ENCODE data around the gene ENDOV.
"Not testable (repeated sequence)": the region's sequence is repeated elsewhere in the genome, so short reads cannot be mapped to it uniquely, and the experiment has no call there.

Gene ENDOV

DNA sequence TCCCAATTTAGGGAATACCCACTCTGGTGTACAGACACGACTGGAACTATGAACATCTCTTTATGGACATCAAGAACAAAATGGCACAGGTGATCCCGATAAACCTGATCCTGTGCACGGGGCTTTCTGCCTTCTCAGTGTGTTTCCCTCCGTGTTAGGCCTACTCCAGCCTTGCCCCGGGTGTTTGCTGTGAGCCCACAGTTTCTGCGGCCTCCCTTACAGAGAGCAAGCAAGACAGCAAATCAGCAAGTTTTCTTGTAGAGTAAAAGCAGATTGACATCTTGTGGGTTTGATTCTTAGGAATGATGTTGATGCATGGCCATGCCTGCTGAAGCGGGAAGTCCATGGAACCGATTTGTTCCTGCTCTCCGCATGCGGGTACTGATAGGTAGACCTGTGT lies 26.4 kb upstream of the ENDOV start:
- no peak for DNase-seq (ENCODE audit: low spot score)

DNA sequence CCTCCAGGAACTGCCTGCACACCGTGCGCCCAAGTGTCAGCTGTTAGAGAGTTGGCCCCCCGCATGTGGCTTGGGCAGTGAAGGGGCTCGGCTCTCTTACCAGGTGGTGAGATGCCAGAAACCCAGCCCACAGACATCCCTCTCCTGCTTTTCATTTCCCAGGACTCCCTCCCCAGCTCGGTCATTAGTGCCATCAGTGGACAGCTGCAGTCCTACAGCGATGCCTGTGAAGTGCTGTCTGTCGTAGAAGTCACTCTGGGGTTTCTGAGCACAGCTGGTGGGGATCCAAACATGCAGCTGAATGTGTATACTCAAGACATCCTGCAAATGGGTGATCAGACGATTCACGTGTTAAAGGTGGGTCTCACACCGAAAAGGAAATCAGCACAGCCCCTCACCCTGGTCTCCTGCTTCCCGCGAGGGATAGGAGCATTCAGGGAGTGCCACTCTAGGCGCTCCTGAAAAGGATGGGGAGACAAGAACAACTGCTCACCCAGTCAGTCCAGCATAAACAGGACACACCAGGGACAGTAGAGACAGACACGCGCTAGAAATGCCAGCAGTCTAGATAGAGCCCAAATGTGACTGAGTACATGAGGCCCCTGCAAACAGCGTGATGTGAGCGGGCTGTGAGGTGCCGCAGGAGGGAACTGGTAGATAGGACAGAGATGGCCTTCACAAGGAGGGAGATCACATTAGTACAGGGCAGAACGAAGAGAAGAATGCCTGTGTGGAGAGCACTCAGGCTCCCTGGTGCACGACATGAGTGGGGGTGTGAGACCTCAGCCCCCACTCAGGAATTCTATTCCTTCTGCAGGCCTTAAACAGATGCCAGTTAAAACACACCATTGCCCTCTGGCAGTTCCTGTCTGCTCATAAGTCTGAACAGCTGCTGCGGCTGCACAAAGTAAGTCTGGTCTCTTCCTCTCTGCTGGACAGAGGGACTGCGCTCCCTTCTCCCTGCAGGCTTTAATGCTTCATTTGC lies 25.7 kb upstream of the ENDOV start:
- no peak for DNase-seq (ENCODE audit: low spot score)

DNA sequence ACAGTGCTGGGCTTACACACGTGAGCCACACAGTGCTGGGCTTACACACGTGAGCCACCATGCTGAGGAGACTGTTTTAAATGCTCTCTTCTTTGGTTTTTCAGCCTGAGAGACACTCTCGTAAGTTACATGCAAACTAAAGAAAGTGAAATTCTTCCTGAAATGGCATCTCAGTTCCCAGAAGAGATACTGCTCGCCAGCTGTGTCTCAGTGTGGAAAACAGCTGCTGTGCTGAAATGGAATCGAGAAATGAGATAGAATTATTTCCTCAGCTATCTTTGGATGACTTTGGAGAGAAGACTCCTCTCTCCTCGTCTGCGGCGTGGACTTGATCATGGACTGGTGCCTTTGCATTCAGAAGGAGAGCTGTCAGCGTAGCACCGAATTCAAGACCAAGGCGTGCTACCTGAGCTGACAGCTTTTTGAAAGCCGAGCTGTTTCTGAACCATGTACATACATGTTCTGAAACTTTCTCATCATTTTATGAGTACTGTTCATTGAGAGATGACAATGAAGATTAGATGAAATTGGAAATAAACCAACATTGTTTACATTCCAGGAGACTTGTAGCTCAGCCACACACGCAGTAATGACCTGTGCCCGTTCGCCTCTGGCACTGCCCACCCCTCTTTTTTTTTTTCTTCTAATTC lies 21.6 kb upstream of the ENDOV start:
- DNase-seq (ENCODE audit: low spot score), result no peak

DNA sequence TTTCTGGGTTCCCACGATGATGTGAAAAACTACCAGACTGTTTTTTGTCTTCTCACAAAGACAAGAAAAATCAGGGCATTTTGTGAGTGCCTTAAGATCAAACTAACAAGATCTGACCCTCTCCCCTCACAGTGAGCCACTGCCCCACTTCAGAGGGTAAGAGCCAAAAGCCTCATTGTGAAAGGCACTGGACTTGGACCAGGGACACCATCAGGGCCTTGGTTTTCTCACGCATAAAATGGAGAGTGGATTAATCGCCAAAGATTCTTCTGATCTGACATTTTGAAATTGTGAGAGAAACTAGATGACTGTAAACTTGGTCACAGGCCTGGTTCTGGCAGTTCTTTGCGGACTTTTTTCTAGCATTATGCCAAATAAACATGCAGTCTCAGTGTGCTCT lies 21.0 kb upstream of the ENDOV start:
- no peak for DNase-seq (ENCODE audit: low spot score)

DNA sequence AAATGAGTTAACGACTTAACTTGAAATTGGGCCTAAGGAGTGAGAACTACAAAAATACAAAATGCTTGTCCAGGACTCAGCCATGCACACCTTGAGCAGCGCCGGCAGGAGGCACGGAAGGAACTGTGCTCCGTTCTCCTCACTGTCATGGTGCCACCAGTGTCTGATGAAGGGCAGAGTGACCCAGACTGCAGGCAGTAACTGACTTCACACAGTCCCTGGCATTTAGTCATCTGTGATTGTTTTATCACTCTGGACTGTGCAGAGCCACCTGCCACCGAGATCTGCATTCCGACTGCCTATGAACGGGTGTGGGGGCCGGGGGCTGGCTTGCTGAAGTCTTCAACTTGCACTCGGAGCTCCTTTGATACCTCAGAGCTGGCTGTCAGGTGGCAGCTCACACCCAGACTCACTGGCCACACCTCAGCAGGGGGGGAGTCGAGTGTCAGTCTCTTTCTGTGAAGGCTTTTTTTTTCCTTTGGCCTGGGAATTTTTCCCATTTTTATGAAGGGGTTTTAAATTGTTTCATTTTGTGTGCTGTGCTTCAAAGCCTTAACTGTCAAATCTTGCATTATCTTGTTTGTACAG lies 20.2 kb upstream of the ENDOV start:
- DNase-seq (ENCODE audit: low spot score), result no peak

DNA sequence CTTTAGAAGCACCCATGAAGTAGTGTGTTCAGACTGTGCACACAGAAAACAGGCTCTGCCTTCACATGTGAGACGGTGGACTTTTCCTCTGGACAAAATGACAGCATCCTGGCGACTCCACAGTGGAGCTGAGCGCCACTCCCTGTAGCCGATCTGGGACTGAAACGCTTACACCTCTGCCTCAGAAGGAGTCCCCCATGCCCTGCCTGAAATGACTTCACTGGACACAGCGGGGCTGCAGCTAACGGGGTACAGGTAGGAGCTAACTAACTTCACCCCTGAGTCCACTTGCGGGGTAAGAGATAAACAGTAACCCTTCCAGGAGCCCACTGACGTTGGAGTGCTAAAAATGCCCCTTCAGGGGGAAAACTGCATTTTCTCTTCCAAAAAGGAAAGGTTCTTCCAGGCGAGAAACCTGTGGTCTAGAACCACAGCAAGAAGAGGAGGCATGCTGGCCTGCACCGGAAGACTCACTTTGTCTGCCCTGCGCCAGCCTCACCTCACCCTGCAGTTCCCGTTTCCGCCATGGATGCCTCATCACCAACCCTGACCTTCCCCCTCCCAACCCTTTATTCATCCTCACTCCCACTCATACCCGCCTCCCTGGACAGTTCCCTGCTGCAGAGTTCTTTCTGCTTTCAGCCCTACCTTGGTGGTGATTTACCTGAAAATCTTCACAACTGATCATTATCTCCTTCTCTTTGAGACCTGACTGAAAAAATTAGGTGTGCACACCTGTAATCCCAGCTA lies 19.4 kb upstream of the ENDOV start:
- DNase-seq (ENCODE audit: low spot score), result no peak

DNA sequence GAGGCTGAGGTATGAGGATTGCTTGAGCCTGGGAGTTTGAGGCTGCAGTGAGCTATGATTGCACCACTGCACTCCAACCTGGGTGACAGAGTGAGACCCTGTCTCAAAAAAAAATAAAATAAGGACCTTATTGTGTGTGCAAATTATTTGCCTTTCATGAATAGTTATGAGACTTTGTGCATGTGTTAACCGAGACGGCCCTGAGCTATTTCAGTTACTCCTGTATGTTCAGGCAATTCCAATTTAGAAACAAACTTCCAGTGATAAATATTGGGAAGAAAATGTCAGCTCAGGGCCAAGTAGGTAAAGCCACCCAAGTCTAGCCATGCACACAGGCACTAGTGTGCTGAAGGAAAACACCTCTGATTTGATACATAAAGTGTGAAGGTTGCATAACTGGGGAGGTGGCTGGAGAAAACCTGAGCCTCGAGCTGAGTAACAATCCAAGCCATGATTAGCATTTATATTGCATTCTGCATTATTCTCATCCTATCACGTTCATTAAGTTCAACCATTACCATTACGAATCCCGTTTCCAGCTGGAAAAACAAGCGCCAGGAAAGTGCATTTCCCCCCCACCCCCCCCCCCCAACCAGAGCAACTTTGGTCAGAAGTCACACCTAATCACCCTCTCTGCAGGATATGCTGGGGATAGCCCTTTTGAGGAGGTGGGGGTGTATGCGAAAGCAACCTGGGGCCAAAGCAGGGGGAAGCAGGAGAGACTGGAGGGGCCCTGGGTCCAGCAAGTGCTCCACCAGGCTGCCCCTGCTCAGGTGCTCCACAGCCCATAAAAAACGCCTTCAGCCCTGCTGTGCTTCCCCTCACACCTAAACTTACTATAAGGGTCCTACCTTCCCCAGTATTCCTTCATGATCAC lies 18.6 kb upstream of the ENDOV start:
- no peak for DNase-seq (ENCODE audit: low spot score)

DNA sequence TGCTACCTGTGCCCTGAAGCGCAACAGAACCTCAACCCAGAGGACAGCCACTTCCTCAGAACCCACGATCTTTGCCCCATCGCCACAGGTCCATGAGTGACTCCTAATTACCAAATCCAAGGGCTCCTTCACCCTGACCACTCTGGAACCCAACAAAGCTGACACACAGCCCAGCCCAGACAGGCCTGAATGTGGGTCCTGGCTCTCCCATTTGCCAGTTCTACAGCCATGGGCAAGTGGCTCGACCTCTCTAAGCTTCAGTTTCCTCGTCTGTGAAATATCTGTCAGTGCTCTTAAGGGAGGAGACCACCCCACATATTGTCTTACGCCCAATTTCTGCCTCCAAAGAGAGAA lies 18.0 kb upstream of the ENDOV start:
- DNase-seq (ENCODE audit: low spot score), result no peak

DNA sequence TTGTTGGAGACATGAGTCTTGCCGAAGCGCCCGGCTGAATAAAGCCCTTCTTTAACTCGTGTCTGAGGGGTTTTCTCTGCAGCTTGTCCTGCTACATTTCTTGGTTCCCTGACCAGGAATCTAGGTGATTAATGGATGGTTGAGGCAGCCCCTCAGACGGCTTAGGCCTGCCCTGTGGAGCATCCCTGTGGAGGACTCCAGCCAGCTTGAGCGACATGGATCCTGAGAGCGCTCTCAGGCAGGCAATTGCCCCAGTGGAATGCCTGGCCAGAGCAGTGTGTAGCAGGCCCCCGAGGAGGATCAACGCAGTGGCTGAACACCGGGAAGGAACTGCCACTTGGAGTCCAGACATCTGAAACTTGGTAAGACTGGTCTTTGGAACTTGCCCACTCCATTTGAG lies 17.3 kb upstream of the ENDOV start:
- no peak for DNase-seq (ENCODE audit: low spot score)

DNA sequence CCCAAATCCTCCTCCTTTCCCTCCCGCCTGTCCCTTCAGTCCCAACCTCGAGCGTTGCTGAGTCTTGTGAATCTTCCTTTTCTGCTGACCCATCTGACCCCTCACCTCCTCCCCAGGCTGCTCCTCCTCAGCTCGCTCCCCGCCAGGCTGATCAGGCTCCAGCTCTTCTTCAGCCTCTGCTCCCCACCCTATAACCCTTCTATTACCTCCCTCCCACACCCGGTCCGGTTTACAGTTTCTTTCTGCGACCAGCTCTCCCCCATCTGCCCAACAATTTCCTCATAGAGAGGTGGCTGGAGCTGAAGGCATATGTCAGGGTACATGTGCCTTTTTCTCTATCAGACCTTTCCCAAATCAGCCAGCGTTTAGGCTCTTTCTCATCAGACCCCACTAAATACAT lies 13.9 kb upstream of the ENDOV start:
- DNase-seq (ENCODE audit: low spot score), result not testable (repeated sequence)

DNA sequence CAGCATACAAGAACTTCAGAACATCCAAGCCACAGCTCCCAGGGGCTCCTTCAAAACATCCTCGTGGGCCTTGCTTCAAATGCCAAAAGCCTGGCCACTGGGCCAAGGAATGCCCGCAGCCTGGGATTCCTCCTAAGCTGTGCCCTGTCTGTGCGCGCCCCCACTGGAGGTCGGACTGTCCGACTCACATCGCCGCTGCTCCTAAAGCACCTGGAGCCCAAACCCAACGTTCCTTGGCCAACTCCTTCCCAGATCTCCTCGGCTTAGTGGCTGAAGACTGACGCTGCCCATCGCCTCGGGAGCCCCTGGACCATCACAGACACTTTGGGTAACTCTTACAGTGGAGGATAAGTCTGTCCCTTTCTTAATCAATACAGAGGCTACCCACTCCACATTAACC lies 12.9 kb upstream of the ENDOV start:
- DNase-seq (ENCODE audit: low spot score), result not testable (repeated sequence)

DNA sequence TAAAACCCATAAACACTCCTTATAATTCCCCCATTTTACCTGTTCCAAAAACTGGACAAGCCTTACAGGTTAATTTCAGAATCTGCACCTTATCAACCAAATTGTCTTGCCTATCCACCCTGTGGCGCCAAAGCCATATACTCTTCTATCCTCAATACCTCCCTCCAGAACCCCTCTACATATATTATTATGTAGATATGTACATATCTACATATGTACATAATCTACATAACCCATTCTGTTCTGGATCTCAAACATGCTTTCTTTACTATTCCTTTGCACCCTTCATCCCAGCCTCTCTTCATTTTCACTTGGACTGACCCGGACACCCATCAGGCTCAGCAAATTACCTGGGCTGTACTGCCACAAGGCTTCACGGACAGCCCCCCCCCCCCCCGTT lies 12.0 kb upstream of the ENDOV start:
- no peak for DNase-seq (ENCODE audit: low spot score)

DNA sequence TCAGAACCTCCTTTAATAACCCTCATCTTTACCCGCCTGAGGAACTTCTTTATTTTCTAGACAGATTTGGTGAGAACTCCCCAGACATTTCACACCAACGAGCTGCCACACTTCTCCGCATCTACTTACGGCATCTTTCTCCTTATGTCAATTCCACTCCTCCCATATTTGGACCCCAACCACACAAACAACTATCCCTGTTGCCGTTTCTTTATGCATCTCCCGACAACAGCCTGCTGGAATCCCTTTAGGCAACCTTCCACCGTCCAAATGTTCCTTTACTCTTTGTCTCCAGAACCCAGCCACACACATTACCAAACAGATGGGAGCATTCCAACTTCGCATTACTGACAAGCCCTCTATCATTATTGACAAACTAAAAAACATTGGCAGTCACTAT lies 8.8 kb upstream of the ENDOV start:
- DNase-seq (ENCODE audit: low spot score), result no peak

DNA sequence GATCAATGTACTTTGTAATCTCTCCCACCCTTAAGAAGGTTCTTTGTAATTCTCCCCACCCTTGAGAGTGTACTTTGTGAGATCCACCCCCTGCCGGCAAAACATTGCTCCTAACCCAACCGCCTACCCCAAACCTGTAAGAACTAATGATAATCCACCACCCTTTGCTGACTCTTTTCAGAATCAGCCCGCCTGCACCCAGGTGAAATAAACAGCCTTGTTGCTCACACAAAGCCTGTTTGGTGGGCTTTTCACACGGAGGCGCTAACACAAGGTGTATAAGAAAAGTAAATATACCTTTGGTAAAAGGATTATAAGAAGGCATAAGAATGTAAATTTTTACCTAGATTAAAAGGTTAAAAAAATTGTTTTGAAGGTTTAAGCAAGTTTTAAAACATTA lies 7.0 kb upstream of the ENDOV start:
- DNase-seq (ENCODE audit: low spot score), result not testable (repeated sequence)

DNA sequence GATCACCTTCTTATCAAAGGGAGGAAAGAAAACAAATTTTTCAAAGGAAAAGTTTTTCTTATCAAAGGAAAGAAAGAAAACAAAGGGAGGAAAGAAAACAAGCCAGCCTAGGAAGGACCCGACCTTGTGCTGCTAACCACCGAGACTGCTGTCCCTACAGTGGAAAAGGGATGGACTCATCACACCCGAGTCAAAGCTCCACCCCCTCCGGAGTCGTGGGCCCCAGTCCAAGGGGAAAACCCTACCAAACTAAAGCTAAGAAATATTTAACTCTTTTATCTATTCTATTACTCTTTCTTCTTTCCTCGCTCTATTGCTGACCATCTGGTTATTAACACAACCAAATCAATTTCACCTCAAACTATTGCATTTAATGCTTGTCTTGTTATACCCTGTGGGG lies 6.1 kb upstream of the ENDOV start:
- no peak for DNase-seq (ENCODE audit: low spot score)

DNA sequence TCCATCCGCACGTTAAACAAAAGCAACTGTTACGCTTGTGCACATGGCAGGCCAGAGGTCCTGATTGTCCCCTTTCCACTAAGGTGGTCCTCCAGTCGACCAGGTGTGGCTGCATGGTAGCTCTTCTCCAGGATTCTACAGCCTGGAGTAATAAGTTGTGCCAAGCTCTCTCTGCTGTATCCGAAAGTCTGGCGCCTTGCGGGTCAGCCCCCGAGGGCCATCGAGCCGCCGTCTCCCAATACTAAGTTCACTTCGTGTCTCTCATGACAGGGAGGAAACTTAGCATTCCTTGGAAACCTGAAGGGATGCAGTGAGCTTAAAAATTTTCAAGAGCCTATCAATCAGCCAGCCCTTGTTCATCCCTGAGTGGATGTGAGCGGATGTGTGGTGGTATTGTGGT lies 5.3 kb upstream of the ENDOV start:
- DNase-seq (ENCODE audit: low spot score), result no peak

DNA sequence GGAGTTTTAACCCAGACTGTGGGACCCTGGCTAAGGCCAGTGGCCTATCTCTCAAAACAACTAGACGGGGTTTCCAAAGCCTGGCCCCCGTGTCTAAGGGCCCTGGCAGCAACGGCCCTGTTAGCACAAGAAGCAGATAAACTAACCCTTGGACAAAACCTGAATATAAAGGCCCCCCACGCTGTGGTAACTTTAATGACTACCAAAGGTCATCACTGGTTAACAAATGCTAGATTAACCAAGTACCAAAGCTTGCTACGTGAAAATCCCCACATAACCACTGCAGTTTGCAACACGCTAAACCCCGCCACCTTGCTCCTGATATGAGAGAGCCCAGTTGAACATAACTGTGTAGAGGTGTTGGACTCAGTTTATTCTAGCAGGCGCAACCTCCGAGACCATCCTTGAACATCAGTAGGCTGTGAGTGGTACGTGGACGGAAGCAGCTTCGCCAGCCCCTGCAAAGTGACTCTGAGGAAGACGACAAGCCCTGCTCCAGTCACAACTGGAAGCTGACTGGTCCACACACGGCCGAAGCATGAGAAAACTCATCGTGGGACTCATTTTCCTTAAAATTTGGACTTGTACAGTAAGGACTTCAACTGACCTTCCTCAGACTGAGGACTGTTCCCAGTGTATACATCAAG lies 4.4 kb upstream of the ENDOV start:
- not testable (repeated sequence) for DNase-seq (ENCODE audit: low spot score)

DNA sequence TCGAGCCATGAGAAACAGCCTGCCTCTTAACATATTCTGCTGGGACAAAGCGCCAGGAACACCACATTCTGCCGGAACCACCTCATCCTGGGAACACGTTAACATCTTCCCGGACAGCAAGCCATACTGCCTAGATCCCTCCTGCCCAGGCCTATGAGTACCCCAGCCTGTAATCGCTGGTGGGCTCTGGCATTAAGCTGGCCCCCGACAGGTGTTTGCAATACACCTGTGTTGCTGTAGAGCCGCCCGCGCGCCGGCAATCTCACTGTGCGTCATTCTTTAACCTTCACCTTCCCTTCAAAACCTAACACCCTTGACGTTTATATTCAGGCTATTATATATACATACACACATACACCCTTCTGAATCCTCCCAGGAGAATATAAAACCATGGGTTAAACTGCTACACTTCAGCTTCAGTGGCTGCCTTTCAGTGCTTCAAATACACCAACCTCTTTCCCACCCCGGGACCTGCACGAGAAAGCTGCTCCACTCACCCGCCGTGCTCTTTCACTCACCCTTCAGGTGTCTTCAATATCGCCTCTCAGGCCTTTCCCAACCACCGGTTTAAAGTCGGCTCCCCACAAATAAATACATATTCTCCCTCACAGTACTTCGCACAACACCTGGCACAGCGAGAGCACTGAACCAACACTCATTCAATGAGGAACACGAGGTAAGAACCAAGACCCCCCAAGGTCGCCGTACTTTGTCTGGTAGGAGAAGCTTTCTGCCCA lies 1.0 kb upstream of the ENDOV start:
- DNase-seq (ENCODE audit: low spot score), result no peak

DNA sequence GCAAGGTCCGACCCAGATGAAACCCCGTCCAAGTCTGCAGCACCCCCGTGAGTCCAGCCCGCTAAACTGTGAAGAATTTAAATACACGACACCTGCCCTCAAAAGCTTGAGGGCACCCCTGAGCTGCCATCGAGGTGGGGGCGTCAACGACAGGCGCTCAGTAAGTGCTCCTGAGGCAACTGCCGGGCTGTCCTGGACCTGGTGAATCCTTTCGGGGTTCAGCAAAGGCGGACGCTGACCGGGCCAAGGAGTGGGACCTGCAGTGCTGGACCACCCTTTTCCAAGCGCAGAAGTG lies 512 bp upstream of the ENDOV start:
- peak; percentile 24 for DNase-seq (ENCODE audit: low spot score)

DNA sequence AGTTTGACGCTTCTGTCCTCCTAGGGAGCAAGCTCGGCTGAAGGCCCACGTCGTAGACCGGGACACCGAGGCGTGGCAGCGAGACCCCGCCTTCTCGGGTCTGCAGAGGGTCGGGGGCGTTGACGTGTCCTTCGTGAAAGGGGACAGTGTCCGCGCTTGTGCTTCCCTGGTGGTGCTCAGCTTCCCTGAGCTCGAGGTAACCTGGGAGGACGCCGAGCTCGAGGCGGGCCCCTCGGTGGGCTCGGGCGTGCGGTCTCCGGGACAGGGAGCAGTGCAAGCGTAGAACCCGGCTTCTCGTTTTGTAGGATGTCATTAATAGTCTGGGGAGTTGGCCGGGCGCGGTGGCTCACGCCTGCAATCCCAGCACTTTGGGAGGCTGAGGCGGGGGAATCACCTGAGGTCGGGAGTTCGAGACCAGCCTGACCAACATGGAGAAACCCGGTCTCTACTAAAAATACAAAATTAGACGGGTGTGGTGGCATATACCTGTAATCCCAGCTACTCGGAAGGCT lies 715 bp downstream of the ENDOV start:
- no peak for DNase-seq (ENCODE audit: low spot score)
